Neuronal stem cell (in vitro differentiated cells): ENCODE data around the gene SVIL.

Experiments
- DNase-seq: peaks from one replicate; pipeline ENCODE4 v3.0.0-alpha.2; 2013; ENCODE audit warnings: low spot score
- H2AFZ ChIP-seq: one replicate; pipeline ENCODE4 v1.6.1; 2013; ENCODE audit warnings: mild to moderate bottlenecking, low read length, inconsistent platforms
- H2AK5ac ChIP-seq: 2 replicates; pipeline ENCODE4 v1.6.1; 2013; ENCODE audit warnings: low read depth, mild to moderate bottlenecking, inconsistent platforms, low read length, moderate library complexity, mixed read lengths
- H2BK120ac ChIP-seq: 2 replicates; pipeline ENCODE4 v1.6.1; 2013; ENCODE audit warnings: low read depth, mild to moderate bottlenecking, inconsistent platforms, low read length, moderate library complexity, mixed read lengths
- H2BK12ac ChIP-seq: one replicate; pipeline ENCODE4 v1.6.1; 2013; ENCODE audit warnings: low read length, inconsistent platforms
- H2BK15ac ChIP-seq: 2 replicates; pipeline ENCODE4 v1.6.1; 2013; ENCODE audit warnings: mild to moderate bottlenecking, low read length, inconsistent platforms, mixed read lengths
- H2BK5ac ChIP-seq: one replicate; pipeline ENCODE4 v1.6.1; 2013; ENCODE audit warnings: inconsistent platforms, mild to moderate bottlenecking, low read length, moderate library complexity
- H3K14ac ChIP-seq: one replicate; pipeline ENCODE4 v1.6.1; 2013; ENCODE audit warnings: low read length, inconsistent platforms
- H3K18ac ChIP-seq: 2 replicates; pipeline ENCODE4 v1.6.1; 2013; ENCODE audit warnings: low read length, inconsistent platforms
- H3K23ac ChIP-seq: 2 replicates; pipeline ENCODE4 v1.6.1; 2013; ENCODE audit warnings: low read depth, mild to moderate bottlenecking, mixed read lengths, low read length, inconsistent platforms; ENCODE audit not compliant: poor library complexity
- H3K27ac ChIP-seq: replicated peaks from 3 replicates; pipeline ENCODE4 v1.5.1; 2013; ENCODE audit warnings: low read length, inconsistent platforms
- H3K27me3 ChIP-seq, 3 experiments: 2 replicates each; pipeline ENCODE4 v1.6.1; 2013; ENCODE audit warnings: low read length in 3 of 3, mild to moderate bottlenecking in 2 of 3, inconsistent platforms in 1 of 3, low read depth in 1 of 3, mixed read lengths in 1 of 3, moderate library complexity in 1 of 3; ENCODE audit not compliant: control insufficient read depth in 3 of 3, insufficient read depth in 3 of 3
- H3K36me3 ChIP-seq, 2 donors: replicated peaks in 1 of 2; 2 replicates each; pipeline ENCODE4 v1.6.1; 2013; ENCODE audit warnings: low read length in 2 of 2; ENCODE audit not compliant: control insufficient read depth in 2 of 2, insufficient read depth in 2 of 2
- H3K4ac ChIP-seq: 2 replicates; pipeline ENCODE4 v1.6.1; 2013; ENCODE audit warnings: inconsistent platforms, mild to moderate bottlenecking, low read length, moderate library complexity
- H3K4me1 ChIP-seq, 2 donors: 1 replicate in 1 of 2; 2 replicates in 1 of 2; pipeline ENCODE4 v1.6.1; 2013; ENCODE audit warnings: low read length in 2 of 2, low read depth in 1 of 2; ENCODE audit not compliant: control insufficient read depth in 2 of 2, insufficient read depth in 1 of 2
- H3K4me2 ChIP-seq: one replicate; pipeline ENCODE4 v1.6.1; 2013; ENCODE audit warnings: mild to moderate bottlenecking, low read length, inconsistent platforms; ENCODE audit not compliant: insufficient read depth, poor library complexity, severe bottlenecking
- H3K4me3 ChIP-seq, 2 donors: 2 replicates each; pipeline ENCODE4 v1.5.1; 2013; ENCODE audit warnings: low read length in 2 of 2, mild to moderate bottlenecking in 2 of 2, inconsistent platforms in 1 of 2, moderate library complexity in 1 of 2
- H3K79me1 ChIP-seq: one replicate; pipeline ENCODE4 v1.6.1; 2013; ENCODE audit warnings: low read depth, mild to moderate bottlenecking, inconsistent platforms, low read length, moderate library complexity
- H3K9ac ChIP-seq: one replicate; pipeline ENCODE4 v1.6.1; 2013; ENCODE audit warnings: mild to moderate bottlenecking, low read depth, low read length, inconsistent platforms; ENCODE audit not compliant: poor library complexity
- H3K9me3 ChIP-seq, 2 donors: replicated peaks in 1 of 2; 2 replicates each; pipeline versions ENCODE3 to v1.6.1; 2013; ENCODE audit warnings: low read length in 2 of 2, mild to moderate bottlenecking in 2 of 2, inconsistent platforms in 1 of 2, low read depth in 1 of 2, mixed read lengths in 1 of 2, moderate library complexity in 1 of 2; ENCODE audit not compliant: control insufficient read depth in 2 of 2, insufficient read depth in 1 of 2
- H4K8ac ChIP-seq: one replicate; pipeline ENCODE4 v1.6.1; 2013; ENCODE audit warnings: low read depth, mild to moderate bottlenecking, inconsistent platforms, low read length, moderate library complexity
- H4K91ac ChIP-seq: one replicate; pipeline ENCODE4 v1.6.1; 2013; ENCODE audit warnings: low read length, low read depth, mild to moderate bottlenecking, inconsistent platforms; ENCODE audit not compliant: poor library complexity
- WGBS, 2 donors: extraction: QIAGEN DNeasy Blood & Tissue Kit; methylation state at CpG; one replicate each; pipeline ENCODE4 v1.1.7; 2013; ENCODE audit warnings: missing lambda C conversion rate in 2 of 2, mixed read lengths in 1 of 2; ENCODE audit not compliant: insufficient read length in 2 of 2, insufficient replicate concordance in 1 of 2; ENCODE audit errors: extremely low coverage in 2 of 2; 5-methylcytosine and 5-hydroxymethylcytosine counted together

Gene SVIL

DNA sequence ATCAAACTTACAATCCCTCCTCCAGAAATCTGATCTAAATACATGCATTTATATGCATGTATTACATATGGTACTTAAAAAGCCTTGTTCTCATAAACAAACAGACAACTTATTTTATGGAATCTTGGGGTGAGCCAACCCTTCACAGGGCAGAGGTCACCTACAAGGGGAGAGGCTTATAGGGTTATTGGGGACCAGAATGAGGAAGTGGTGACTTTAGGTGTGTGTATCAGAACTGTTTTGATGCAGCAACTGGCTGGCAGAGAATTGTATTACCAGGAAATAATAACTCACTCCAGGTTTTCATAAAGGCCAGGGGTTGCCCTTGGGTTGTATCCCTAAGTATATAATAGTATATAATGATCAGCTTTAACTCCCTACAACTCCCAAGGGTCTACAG lies 91.1 kb downstream of the SVIL start:
- no peak overlapping the region for H3K14ac ChIP-seq
- H3K4me1 ChIP-seq = peaks cover 0 to 12% of the 10 kb centered on the region in 2 donors
- no peak overlapping the region for H3K4me3 ChIP-seq
- no peak overlapping the region for H2BK15ac ChIP-seq
- H3K23ac ChIP-seq = no peak overlapping the region
- DNase-seq = no peak
- no peaks in the 10 kb centered on the region for H3K79me1 ChIP-seq
- no peak overlapping the region for H2BK12ac ChIP-seq
- no peaks in the 10 kb centered on the region for H3K27me3 ChIP-seq
- H3K4me2 ChIP-seq = no peak overlapping the region
- no peaks in the 10 kb centered on the region for H3K9me3 ChIP-seq
- no peak overlapping the region for H4K8ac ChIP-seq
- H3K36me3 ChIP-seq = peaks cover 0 to 7% of the 10 kb centered on the region in 2 donors
- no peak overlapping the region for H2AK5ac ChIP-seq
- H2BK5ac ChIP-seq = no peak overlapping the region
- no peak overlapping the region for H2BK120ac ChIP-seq
- no peak overlapping the region for H2AFZ ChIP-seq
- H4K91ac ChIP-seq = no peak overlapping the region
- no peak overlapping the region for H3K4ac ChIP-seq
- no peak overlapping the region for H3K9ac ChIP-seq
- no peak overlapping the region for H3K18ac ChIP-seq
- no peak overlapping the region for H3K27ac ChIP-seq

- H2BK15ac ChIP-seq = no peak overlapping the region
- no peak overlapping the region for H2BK12ac ChIP-seq
- no peak overlapping the region for H3K9ac ChIP-seq
- no peak overlapping the region for H4K8ac ChIP-seq
- H3K36me3 ChIP-seq = peaks cover 0 to 4% of the 10 kb centered on the region in 2 donors
- no peak overlapping the region for H4K91ac ChIP-seq
- H3K9me3 ChIP-seq = no peaks in the 10 kb centered on the region
- WGBS, 2 donors = no CpG with 5 or more reads among the region's 4 CpGs
- no peak overlapping the region for H3K4ac ChIP-seq
- H3K18ac ChIP-seq = no peak overlapping the region
- no peaks in the 10 kb centered on the region for H3K79me1 ChIP-seq
- no peak for DNase-seq
- no peak overlapping the region for H3K4me3 ChIP-seq
- H3K27ac ChIP-seq = no peak overlapping the region
- no peak overlapping the region for H3K4me2 ChIP-seq
- H3K23ac ChIP-seq = no peak overlapping the region
- no peak overlapping the region for H2AFZ ChIP-seq
- no peak overlapping the region for H2AK5ac ChIP-seq
- no peak overlapping the region for H2BK120ac ChIP-seq
- H3K27me3 ChIP-seq = no peaks in the 10 kb centered on the region
- no peak overlapping the region for H2BK5ac ChIP-seq
- H3K4me1 ChIP-seq = peaks cover 0 to 12% of the 10 kb centered on the region in 2 donors
- H3K14ac ChIP-seq = no peak overlapping the region
Observed at GRCh38 chr10:29542723-29543122, 92.0 kb downstream of the SVIL start.

- H3K4ac ChIP-seq = no peak overlapping the region
- no peaks in the 10 kb centered on the region for H3K79me1 ChIP-seq
- no peak overlapping the region for H2BK5ac ChIP-seq
- no peak overlapping the region for H4K91ac ChIP-seq
- H3K27me3 ChIP-seq = no peaks in the 10 kb centered on the region
- peaks cover 0 to 12% of the 10 kb centered on the region in 2 donors for H3K4me1 ChIP-seq
- no CpG with 5 or more reads among the region's 15 CpGs for WGBS, 2 donors
- no peaks in the 10 kb centered on the region for H3K9me3 ChIP-seq
- H2BK120ac ChIP-seq = no peak overlapping the region
- no peak overlapping the region for H3K18ac ChIP-seq
- no peak for DNase-seq
- H2AK5ac ChIP-seq = no peak overlapping the region
- H3K9ac ChIP-seq = no peak overlapping the region
- no peak overlapping the region for H3K23ac ChIP-seq
- H3K4me3 ChIP-seq = no peak overlapping the region
- no peak overlapping the region for H2BK15ac ChIP-seq
- no peak overlapping the region for H2BK12ac ChIP-seq
- H3K36me3 ChIP-seq = peaks cover 0 to 4% of the 10 kb centered on the region in 2 donors
- H3K14ac ChIP-seq = no peak overlapping the region
- no peak overlapping the region for H3K27ac ChIP-seq
- no peak overlapping the region for H2AFZ ChIP-seq
- no peak overlapping the region for H3K4me2 ChIP-seq
- no peak overlapping the region for H4K8ac ChIP-seq
Observed at GRCh38 chr10:29541422-29542210, 93.2 kb downstream of the SVIL start.

DNA sequence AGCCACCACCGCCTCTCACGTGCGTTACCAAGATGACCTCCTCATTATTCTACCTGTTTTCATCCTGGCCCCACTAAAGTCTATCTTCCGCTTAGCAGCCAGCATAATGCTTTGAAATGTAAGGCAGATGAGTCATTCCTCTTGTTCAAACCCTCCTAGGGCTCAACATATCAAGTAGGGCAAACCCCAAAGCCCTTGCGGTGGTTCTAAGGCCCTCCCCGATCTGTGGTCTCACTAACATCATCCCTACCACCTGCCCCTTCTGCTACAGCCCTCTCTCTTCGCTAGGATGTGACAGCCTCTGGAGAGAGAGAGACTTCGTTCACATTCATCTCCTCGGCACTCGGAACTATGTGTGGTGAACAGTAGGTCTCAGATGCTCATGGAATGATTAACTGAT lies 94.8 kb downstream of the SVIL start:
- H3K9me3 ChIP-seq = no peaks in the 10 kb centered on the region

More for the DNA sequence above, 94.8 kb downstream of the SVIL start:
- Histone ChIP-seq H3K27ac (no peak overlapping the region), H3K36me3 (peaks cover 0 to 4% of the 10 kb centered on the region in 2 donors), H2AFZ (no peak overlapping the region), H3K4me2 (no peak overlapping the region), H4K8ac (no peak overlapping the region), H2BK5ac (no peak overlapping the region), H3K27me3 (no peaks in the 10 kb centered on the region), H3K14ac (no peak overlapping the region), H2BK12ac (no peak overlapping the region), H3K4ac (no peak overlapping the region), H2BK120ac (no peak overlapping the region), H3K79me1 (no peaks in the 10 kb centered on the region), H3K4me3 (no peak overlapping the region), H3K9ac (no peak overlapping the region), H2AK5ac (no peak overlapping the region), H3K18ac (no peak overlapping the region), H3K4me1 (peaks cover 9 to 12% of the 10 kb centered on the region in 2 donors), H2BK15ac (no peak overlapping the region), H4K91ac (no peak overlapping the region), H3K23ac (no peak overlapping the region)
- WGBS, 2 donors = no CpG with 5 or more reads among the region's 10 CpGs
- no peak for DNase-seq
